ENCODE data around the gene AFAP1L2. TPM values are rescaled to one million over a fixed set of nuclear protein-coding genes. Genes with fewer than 3 reads are reported as not detected.

The AFAP1L2 gene
- total RNA-seq, 1 donor from 2014 or later, result 6.4 TPM

DNA sequence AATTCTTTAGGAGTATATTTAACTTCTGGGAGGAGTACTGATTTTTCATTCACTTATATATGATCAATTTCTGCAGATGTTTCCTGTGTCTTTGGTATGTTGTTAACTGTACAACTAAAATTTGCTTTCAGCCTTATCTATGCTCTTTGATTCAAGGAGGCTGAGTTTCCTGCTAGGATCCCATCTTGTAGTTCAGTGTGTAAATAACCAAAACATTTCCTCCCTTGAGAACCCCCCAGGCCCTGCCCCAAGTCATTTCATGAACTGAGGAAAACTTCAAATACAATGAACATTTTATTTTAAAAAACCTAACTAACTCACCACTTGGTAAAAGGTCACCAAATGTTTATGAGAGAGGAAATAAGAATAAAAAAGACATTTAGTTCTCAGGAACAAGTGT is 109.8 kb downstream of the AFAP1L2 start:
- TF ChIP-seq CTCF (conservative IDR thresholded peaks at IDR 0.05), result no peak
- H3K27ac Mint-ChIP-seq, result no peak overlapping the region
- H3K27me3 Mint-ChIP-seq, result no peaks in the 10 kb centered on the region
- DNase-seq (ENCODE audit: extremely low spot score, unreplicated experiment), result no peak
- peaks cover 11% of the 10 kb centered on the region for H3K9me3 Mint-ChIP-seq
- H3K4me1 Mint-ChIP-seq (ENCODE audit: unreplicated experiment), result no peaks in the 10 kb centered on the region
- peaks cover 21% of the 10 kb centered on the region for H3K36me3 Mint-ChIP-seq
- no peak overlapping the region for H3K4me3 Mint-ChIP-seq

DNA sequence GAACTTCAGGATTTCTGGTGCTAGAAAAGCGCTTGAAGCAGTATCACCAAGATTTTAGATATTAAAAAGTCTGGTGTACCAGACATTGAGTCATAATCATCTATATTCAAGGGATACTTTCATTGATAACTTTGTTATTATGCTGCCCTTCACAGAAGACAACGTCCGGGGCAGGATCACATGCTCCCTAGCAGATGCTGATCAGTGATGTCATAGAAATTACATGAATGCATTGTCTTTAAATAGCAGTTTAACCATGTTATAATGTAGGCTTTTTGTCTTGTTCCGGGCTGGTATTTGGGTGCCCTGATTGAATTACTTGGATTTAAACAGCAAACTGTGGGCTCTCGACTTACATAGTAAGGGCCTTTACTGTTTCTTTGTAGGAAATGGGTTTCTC is 111.2 kb downstream of the AFAP1L2 start:
- Mint-ChIP-seq H3K27ac (no peak overlapping the region), H3K4me3 (no peak overlapping the region), H3K27me3 (no peaks in the 10 kb centered on the region), H3K9me3 (peaks cover 11% of the 10 kb centered on the region), H3K4me1 (ENCODE audit: unreplicated experiment) (no peaks in the 10 kb centered on the region), H3K36me3 (peaks cover 21% of the 10 kb centered on the region)
- no peak for DNase-seq (ENCODE audit: extremely low spot score, unreplicated experiment)
- no peak for TF ChIP-seq CTCF (conservative IDR thresholded peaks at IDR 0.05)

DNA sequence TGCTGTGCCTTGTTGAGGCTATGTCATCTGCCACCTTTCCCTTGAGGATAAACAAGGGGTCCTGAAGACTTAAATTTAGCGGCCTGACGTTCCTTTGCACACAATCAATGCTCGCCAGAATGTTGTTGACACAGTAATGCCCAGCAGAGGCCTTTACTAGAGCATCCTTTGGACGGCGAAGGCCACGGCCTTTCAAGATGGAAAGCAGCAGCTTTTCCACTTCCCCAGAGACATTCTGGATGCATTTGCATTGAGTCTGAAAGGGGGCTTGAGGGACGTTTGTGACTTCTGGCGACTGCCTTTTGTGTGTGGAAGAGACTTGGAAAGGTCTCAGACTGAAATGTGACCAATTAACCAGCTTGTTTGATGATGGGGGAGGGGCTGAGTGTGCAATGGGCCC is 112.8 kb downstream of the AFAP1L2 start:
- peaks cover 20% of the 10 kb centered on the region for H3K36me3 Mint-ChIP-seq
- H3K4me1 Mint-ChIP-seq (ENCODE audit: unreplicated experiment), result no peaks in the 10 kb centered on the region
- H3K4me3 Mint-ChIP-seq, result no peak overlapping the region
- peaks cover 11% of the 10 kb centered on the region for H3K9me3 Mint-ChIP-seq
- H3K27ac Mint-ChIP-seq, result no peak overlapping the region
- DNase-seq (ENCODE audit: extremely low spot score, unreplicated experiment), result no peak
- TF ChIP-seq CTCF (conservative IDR thresholded peaks at IDR 0.05), result no peak
- no peaks in the 10 kb centered on the region for H3K27me3 Mint-ChIP-seq

GRCh38 chr10:114291076-114291475 is 113.2 kb downstream of the AFAP1L2 start:
- no peak for TF ChIP-seq CTCF (conservative IDR thresholded peaks at IDR 0.05)
- Mint-ChIP-seq H3K27me3 (no peaks in the 10 kb centered on the region), H3K36me3 (peaks cover 16% of the 10 kb centered on the region), H3K27ac (no peak overlapping the region), H3K4me3 (no peak overlapping the region), H3K4me1 (ENCODE audit: unreplicated experiment) (no peaks in the 10 kb centered on the region), H3K9me3 (peaks cover 8% of the 10 kb centered on the region)
- DNase-seq (ENCODE audit: extremely low spot score, unreplicated experiment), result no peak

GRCh38 chr10:114290038-114290437 is 114.3 kb downstream of the AFAP1L2 start:
- Mint-ChIP-seq H3K27me3 (no peaks in the 10 kb centered on the region), H3K9me3 (no peaks in the 10 kb centered on the region), H3K4me1 (ENCODE audit: unreplicated experiment) (no peaks in the 10 kb centered on the region), H3K36me3 (peaks cover 7% of the 10 kb centered on the region), H3K4me3 (no peak overlapping the region), H3K27ac (no peak overlapping the region)
- DNase-seq (ENCODE audit: extremely low spot score, unreplicated experiment), result no peak
- TF ChIP-seq CTCF (conservative IDR thresholded peaks at IDR 0.05), result no peak

- H3K4me3 Mint-ChIP-seq, result no peak overlapping the region
- no peak overlapping the region for H3K27ac Mint-ChIP-seq
- peaks cover 3% of the 10 kb centered on the region for H3K36me3 Mint-ChIP-seq
- no peak for DNase-seq (ENCODE audit: extremely low spot score, unreplicated experiment)
- H3K27me3 Mint-ChIP-seq, result no peaks in the 10 kb centered on the region
- H3K4me1 Mint-ChIP-seq (ENCODE audit: unreplicated experiment), result no peaks in the 10 kb centered on the region
- no peaks in the 10 kb centered on the region for H3K9me3 Mint-ChIP-seq
- TF ChIP-seq CTCF (conservative IDR thresholded peaks at IDR 0.05), result no peak
These were observed 115.2 kb downstream of the AFAP1L2 start for GRCh38 chr10:114289096-114289436.
